ENCODE data around the gene PTPN9. TPM values are rescaled to one million over a fixed set of nuclear protein-coding genes. Genes with fewer than 3 reads are reported as not detected.

PTPN9 gene
- total and polyA plus RNA-seq, 8 donors = 7.7 to 22.9 (median 14.5) TPM

DNA sequence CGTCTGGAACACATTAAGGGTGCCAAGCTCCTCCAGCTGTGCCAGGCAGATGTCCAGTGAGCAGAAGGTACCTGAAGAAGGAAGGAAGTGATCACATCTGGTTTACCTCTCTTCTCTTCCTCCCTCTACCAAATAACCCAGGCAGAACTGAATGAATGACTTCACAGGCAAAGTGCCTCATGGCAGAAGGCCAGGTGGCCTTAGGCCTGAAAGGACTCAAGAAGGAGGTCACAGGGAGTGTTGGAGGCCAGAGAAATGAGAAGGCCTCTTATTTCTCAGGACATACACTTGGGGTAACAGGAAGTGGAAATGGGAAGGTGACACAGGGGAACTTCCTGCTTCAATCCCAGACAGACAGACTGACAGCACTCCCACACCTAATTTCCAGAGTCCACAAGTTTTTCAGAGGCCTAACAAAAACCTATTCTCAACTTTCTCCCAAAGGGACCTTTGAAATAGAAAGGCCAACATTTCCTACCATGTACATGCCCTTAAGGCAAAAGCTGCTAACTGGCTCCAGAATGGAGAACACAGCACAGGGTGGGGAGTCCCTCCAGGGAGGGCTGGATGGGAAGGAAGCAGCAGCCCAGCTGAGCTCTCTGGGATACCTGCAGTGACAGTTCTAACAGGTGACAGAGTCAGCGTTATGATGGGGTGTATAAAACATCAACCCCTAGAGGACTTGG, 110.1 kb downstream of the PTPN9 start:
- H3K4me3 ChIP-seq = no peak overlapping the region
- TF ChIP-seq, protein P1, sequence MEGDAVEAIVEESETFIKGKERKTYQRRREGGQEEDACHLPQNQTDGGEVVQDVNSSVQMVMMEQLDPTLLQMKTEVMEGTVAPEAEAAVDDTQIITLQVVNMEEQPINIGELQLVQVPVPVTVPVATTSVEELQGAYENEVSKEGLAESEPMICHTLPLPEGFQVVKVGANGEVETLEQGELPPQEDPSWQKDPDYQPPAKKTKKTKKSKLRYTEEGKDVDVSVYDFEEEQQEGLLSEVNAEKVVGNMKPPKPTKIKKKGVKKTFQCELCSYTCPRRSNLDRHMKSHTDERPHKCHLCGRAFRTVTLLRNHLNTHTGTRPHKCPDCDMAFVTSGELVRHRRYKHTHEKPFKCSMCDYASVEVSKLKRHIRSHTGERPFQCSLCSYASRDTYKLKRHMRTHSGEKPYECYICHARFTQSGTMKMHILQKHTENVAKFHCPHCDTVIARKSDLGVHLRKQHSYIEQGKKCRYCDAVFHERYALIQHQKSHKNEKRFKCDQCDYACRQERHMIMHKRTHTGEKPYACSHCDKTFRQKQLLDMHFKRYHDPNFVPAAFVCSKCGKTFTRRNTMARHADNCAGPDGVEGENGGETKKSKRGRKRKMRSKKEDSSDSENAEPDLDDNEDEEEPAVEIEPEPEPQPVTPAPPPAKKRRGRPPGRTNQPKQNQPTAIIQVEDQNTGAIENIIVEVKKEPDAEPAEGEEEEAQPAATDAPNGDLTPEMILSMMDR (IDR thresholded peaks at IDR 0.05) = no peak
- TF ChIP-seq POLR2AphosphoS5 (IDR thresholded peaks at IDR 0.05) = no peak
- TF ChIP-seq EP300 (IDR thresholded peaks at IDR 0.05) = no peak
- TF ChIP-seq POLR2A (IDR thresholded peaks at IDR 0.05) = no peak
- DNase-seq = no peak
- 81 to 97% (median 90%) methylated on average over 2 of the region's 2 CpGs for WGBS, 5 donors
- H3K27ac ChIP-seq = no peak overlapping the region
- intact Hi-C loops (cut with DNase I; ENCODE audit: low total_unique reads) = no loop called here
- H3K36me3 ChIP-seq = peaks cover 63 to 88% (median 85%) of the 10 kb centered on the region in 4 donors
- peaks cover 0 to 8% (median 0%) of the 10 kb centered on the region in 4 donors for H3K4me1 ChIP-seq
- no peaks in the 10 kb centered on the region for H3K27me3 ChIP-seq
- no peaks in the 10 kb centered on the region for H3K9me3 ChIP-seq

- peak in 1 of 2 donors; percentile 20 for DNase-seq
- 54 to 82% (median 70%) methylated on average over 4 of the region's 4 CpGs for WGBS, 5 donors
- Histone ChIP-seq H3K4me1 (peaks cover 4 to 17% (median 9%) of the 10 kb centered on the region in 4 donors), H3K27ac (no peak overlapping the region), H3K36me3 (peaks cover 0 to 5% (median 1%) of the 10 kb centered on the region in 4 donors), H3K4me3 (no peak overlapping the region), H3K9me3 (no peaks in the 10 kb centered on the region), H3K27me3 (no peaks in the 10 kb centered on the region)
- TF ChIP-seq POLR2A (IDR thresholded peaks at IDR 0.05) = no peak
- TF ChIP-seq POLR2AphosphoS5 (IDR thresholded peaks at IDR 0.05) = no peak
- TF ChIP-seq, protein P1 (IDR thresholded peaks at IDR 0.05) = no peak
- TF ChIP-seq EP300 (IDR thresholded peaks at IDR 0.05) = no peak
- intact Hi-C loops (cut with DNase I; ENCODE audit: low total_unique reads) = no loop called here
Observed at GRCh38 chr15:75460646-75461045, 118.5 kb downstream of the PTPN9 start.

DNA sequence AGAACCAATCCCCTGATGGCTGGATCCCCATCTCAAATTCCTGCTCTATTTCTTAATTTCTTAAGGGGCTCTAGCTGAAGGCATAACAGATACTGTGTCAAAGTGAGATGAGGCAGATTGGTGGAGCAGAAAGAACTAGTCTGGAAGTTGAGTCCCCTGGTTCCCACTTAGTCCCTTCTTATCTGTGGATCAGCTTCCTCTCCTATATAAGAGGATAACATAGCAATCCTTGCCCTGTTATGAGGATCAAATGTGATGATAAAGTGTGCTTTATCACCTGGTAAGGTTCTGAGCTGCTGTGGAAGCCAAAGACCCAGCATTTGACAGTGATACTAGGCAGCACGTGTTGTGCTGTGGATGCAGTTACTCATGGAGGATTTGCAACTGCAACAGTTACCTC, 119.5 kb downstream of the PTPN9 start:
- intact Hi-C loops (cut with DNase I; ENCODE audit: low total_unique reads) = no loop called here
- 60 to 67% (median 62%) methylated on average over 1 of the region's 1 CpG for WGBS, 5 donors
- no peak for TF ChIP-seq POLR2A (IDR thresholded peaks at IDR 0.05)
- TF ChIP-seq EP300 (IDR thresholded peaks at IDR 0.05) = no peak
- TF ChIP-seq, protein P1 (IDR thresholded peaks at IDR 0.05) = no peak
- no peak for TF ChIP-seq POLR2AphosphoS5 (IDR thresholded peaks at IDR 0.05)
- no peaks in the 10 kb centered on the region for H3K36me3 ChIP-seq
- no peak overlapping the region for H3K27ac ChIP-seq
- no peak for DNase-seq
- no peak overlapping the region for H3K4me3 ChIP-seq
- H3K27me3 ChIP-seq = no peaks in the 10 kb centered on the region
- peaks cover 4 to 17% (median 9%) of the 10 kb centered on the region in 4 donors for H3K4me1 ChIP-seq
- H3K9me3 ChIP-seq = no peaks in the 10 kb centered on the region

- TF ChIP-seq POLR2AphosphoS5 (IDR thresholded peaks at IDR 0.05) = no peak
- no peak for TF ChIP-seq EP300 (IDR thresholded peaks at IDR 0.05)
- TF ChIP-seq, protein P1 (IDR thresholded peaks at IDR 0.05) = no peak
- TF ChIP-seq POLR2A (IDR thresholded peaks at IDR 0.05) = no peak
- H3K27me3 ChIP-seq = no peaks in the 10 kb centered on the region
- no peaks in the 10 kb centered on the region for H3K9me3 ChIP-seq
- peak overlapping the region in 1 of 4 donors; percentile 84 for H3K4me3 ChIP-seq
- H3K36me3 ChIP-seq = no peaks in the 10 kb centered on the region
- peak overlapping the region in 3 of 5 donors; percentile 98 to 100 (median 99) for H3K27ac ChIP-seq
- peak in 1 of 2 donors; percentile 12 for DNase-seq
- intact Hi-C loops (cut with DNase I; ENCODE audit: low total_unique reads) = no loop called here
- H3K4me1 ChIP-seq = peaks cover 13 to 27% (median 20%) of the 10 kb centered on the region in 4 donors
- 41 to 56% (median 47%) methylated on average over 6 of the region's 6 CpGs for WGBS, 5 donors
Observed at GRCh38 chr15:75456710-75457109, 122.4 kb downstream of the PTPN9 start.
